GM23248 (cell line): ENCODE data around the gene CEP350.

ENCODE experiments used
- EZH2 ChIP-seq: fragments of 200-600 bp; sonication (generic); IDR thresholded peaks from 2 replicates; pipeline ENCODE4 v1.6.1; 2018; ENCODE audit warnings: antibody characterized with exemption, mild to moderate bottlenecking; ENCODE audit not compliant: insufficient read depth, poor library complexity, severe bottlenecking
- EZH2phosphoT487 ChIP-seq: fragments of 200-600 bp; sonication (generic); IDR thresholded peaks from 2 replicates; pipeline ENCODE4 v1.6.1; 2018; ENCODE audit warnings: antibody characterized with exemption, moderate library complexity, mild to moderate bottlenecking, low read depth; ENCODE audit not compliant: insufficient read depth

DNA sequence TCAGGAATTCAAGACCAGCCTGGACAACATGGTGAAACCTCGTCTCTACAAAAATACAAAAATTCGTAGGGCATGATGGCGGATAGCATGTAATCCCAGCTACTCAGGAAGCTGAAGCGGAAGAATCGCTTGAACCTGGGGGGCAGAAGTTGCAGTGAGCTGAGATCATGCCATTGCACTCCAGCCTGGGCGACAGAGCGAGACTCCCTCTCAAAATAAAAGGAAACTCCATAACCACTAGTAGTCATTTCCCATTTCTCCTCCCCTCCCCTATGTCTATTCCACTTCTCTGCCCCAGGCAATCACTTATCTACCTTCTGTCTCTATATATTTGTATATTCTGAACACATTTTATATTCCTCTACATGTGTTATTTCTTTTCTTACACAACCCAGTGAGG, 4.0 kb upstream of the CEP350 start:
- TF ChIP-seq EZH2 = no peak
- TF ChIP-seq EZH2phosphoT487 = no peak
